GM12878 (cell line): ENCODE results near the gene USP17L5. TPM values are rescaled to one million over a fixed set of nuclear protein-coding genes. Genes with fewer than 3 reads are reported as not detected.
"Not testable (repeated sequence)": the region's sequence is repeated elsewhere in the genome, so short reads cannot be mapped to it uniquely, and the experiment has no call there.

Experiments
- ATAC-seq: fragments of 200-7000 bp; cut with Tn5 transposase; 3 replicates; pipeline ENCODE4 v1.9.1; 2020; ENCODE audit warnings: mild to moderate bottlenecking, moderate library complexity
- Bru-seq: library from RNA; stranded (reverse); fragments of 400-500 nt; gene quantifications from one replicate; lab custom pipeline; 2021; lab: Mats Ljungman, UMichigan
- BruChase-seq, 2 experiments: library from RNA; stranded (reverse); fragments of 400-500 nt; gene quantifications; one replicate each; lab custom pipeline; 2021; lab: Mats Ljungman, UMichigan
- BruUV-seq: library from RNA; stranded (reverse); fragments of 400-500 nt; replicated peaks from 2 replicates; lab custom pipeline; 2021; lab: Mats Ljungman, UMichigan
- CTCF ChIA-PET: fragments of 300-600 bp; sonication (Branson Sonifier 250); formaldehyde crosslinking; extraction: SDS; loops from one replicate; lab custom pipeline; 2021; ENCODE audit warnings: inconsistent platforms; lab: Yijun Ruan, JAX
- POLR2A ChIA-PET: fragments of 350-600 bp; formaldehyde crosslinking; extraction: SDS; loops from one replicate; lab custom pipeline; 2021; ENCODE audit warnings: inconsistent platforms; lab: Charles Lee
- RAD21 ChIA-PET: fragments of 300-600 bp; sonication (Branson Sonifier 250); formaldehyde crosslinking; loops from one replicate; lab custom pipeline; 2023; ENCODE audit warnings: antibody characterized with exemption; ENCODE audit not compliant: unreplicated experiment; lab: Charles Lee
- SMC1A ChIA-PET: fragments of 300-600 bp; sonication (Branson Sonifier 250); formaldehyde crosslinking; loops from one replicate; lab custom pipeline; 2023; ENCODE audit not compliant: unreplicated experiment, uncharacterized antibody; lab: Charles Lee
- DNase-seq: peaks from one replicate; pipeline ENCODE4 v3.0.0-alpha.2; 2011; ENCODE audit warnings: low read depth, low spot score
- FAIRE-seq: peaks from 3 replicates; lab custom pipeline; 2011; peaks lifted over from hg19 to GRCh38; lab: Jason Lieb, UNC
- H2AFZ ChIP-seq: 2 replicates; pipeline ENCODE4 v1.6.0; 2011; ENCODE audit warnings: low read depth, low read length, control low read depth; ENCODE audit not compliant: control insufficient read depth
- H3K27ac ChIP-seq: 2 replicates; pipeline ENCODE4 v1.5.1; 2011; ENCODE audit warnings: control low read depth; ENCODE audit not compliant: control insufficient read depth, insufficient read depth
- H3K27me3 ChIP-seq, 2 experiments: replicated peaks in 1 of 2; 2 replicates each; pipeline versions ENCODE4 v1.6.0 to v1.6.1; 2011; ENCODE audit warnings: low read length in 1 of 2; ENCODE audit not compliant: control insufficient read depth in 2 of 2, insufficient read depth in 2 of 2
- H3K36me3 ChIP-seq, 2 experiments: 2 replicates each; pipeline ENCODE4 v1.5.1; 2011; ENCODE audit warnings: low read length in 1 of 2; ENCODE audit not compliant: control insufficient read depth in 2 of 2, insufficient read depth in 2 of 2
- H3K4me1 ChIP-seq: 2 replicates; pipeline ENCODE4 v1.6.1; 2011; ENCODE audit warnings: mild to moderate bottlenecking, low read length, moderate library complexity, mixed read lengths; ENCODE audit not compliant: control insufficient read depth, insufficient read depth
- H3K4me2 ChIP-seq: 2 replicates; pipeline ENCODE4 v1.6.0; 2011; ENCODE audit warnings: control low read depth; ENCODE audit not compliant: control insufficient read depth, insufficient read depth
- H3K4me3 ChIP-seq: fragments of 200-600 bp; sonication (generic); 2 replicates; pipeline ENCODE4 v1.5.1; 2016
- H3K79me2 ChIP-seq: 2 replicates; pipeline ENCODE4 v1.6.0; 2011; ENCODE audit warnings: low read length; ENCODE audit not compliant: control insufficient read depth, insufficient read depth
- H3K9ac ChIP-seq: 2 replicates; pipeline ENCODE4 v1.8.0; 2011; ENCODE audit warnings: low read length, control low read depth, mixed read lengths; ENCODE audit not compliant: control insufficient read depth, insufficient read depth
- H3K9me3 ChIP-seq: replicated peaks from 3 replicates; pipeline ENCODE4 v1.5.1; 2011; ENCODE audit warnings: mild to moderate bottlenecking, low read length; ENCODE audit not compliant: control insufficient read depth, insufficient read depth
- H4K20me1 ChIP-seq: 2 replicates; pipeline ENCODE4 v1.6.0; 2011; ENCODE audit not compliant: control insufficient read depth, insufficient read depth
- WGBS: methylation state at CpG from one replicate; pipeline ENCODE4 v1.1.6; 2016; ENCODE audit warnings: low lambda C conversion rate; ENCODE audit not compliant: insufficient replicate concordance, insufficient coverage; ENCODE audit errors: missing lambda C conversion rate; 5-methylcytosine and 5-hydroxymethylcytosine counted together
- in situ Hi-C: fragments of 300-500 bp; cut with MboI; formaldehyde crosslinking; loops from 9 replicates; pipeline ENCODE4 v1.14.3; 2018; ENCODE audit warnings: mixed read lengths
- intact Hi-C: fragments of 100-400 bp; cut with micrococcal nuclease; formaldehyde crosslinking; loops from one replicate; pipeline ENCODE4 v1.14.2; 2022; ENCODE audit not compliant: unreplicated experiment
- long read RNA-seq, 2 experiments: library from polyadenylated mRNA; unstranded; transcript quantifications; one replicate each; pipeline ENCODE4 v2.0.0, GENCODE V29; 2019 to 2020
- polyA minus RNA-seq, 3 experiments: library from RNA; depleted of rRNA, polyadenylated mRNA; stranded (reverse); fragments of >200 nt; gene quantifications; 2 replicates each; pipeline ENCODE4 v1.2.3, GENCODE V29; 2011
- polyA plus RNA-seq, 11 experiments: library from polyadenylated mRNA; depleted of rRNA in 4 of 11; unstranded in 6 of 11; stranded (reverse) in 5 of 11; fragments of >200 nt; fragmentation: Nextera tagmentation in 4 of 11; fragmentation: Illumina TruSeq in 1 of 11; extraction: Ambion mirVana in 4 of 11; extraction: Trizol in 1 of 11; gene quantifications; 1 replicate in 1 of 11; 2 replicates in 10 of 11; pipeline versions ENCODE4 v1.2.1 to v1.2.3, GENCODE V29; 2011 to 2016; ENCODE audit warnings: inconsistent platforms in 2 of 11, missing spikeins in 2 of 11, low read depth in 1 of 11
- total RNA-seq, 4 experiments: library from RNA; depleted of rRNA in 3 of 4; stranded (reverse); fragments of >200 nt in 3 of 4; fragmentation: Illumina TruSeq in 1 of 4; extraction: Trizol in 1 of 4; gene quantifications; 2 replicates each; pipeline versions ENCODE4 v1.2.1 to v1.2.3, GENCODE V29; 2013 to 2021

USP17L5 gene
- total RNA-seq (2013; cell fraction: nucleolus; rRNA removed) = not detected in 2 replicates
- total RNA-seq (2014; rRNA removed) = not detected in 2 replicates
- total RNA-seq (2014; rRNA removed; fragmentation: Illumina TruSeq; extraction: Trizol) = not detected in 2 replicates
- total RNA-seq (2021) = not detected in 2 replicates
- not detected for polyA plus RNA-seq (2011; ENCODE audit: low read depth)
- not detected in 2 replicates for polyA plus RNA-seq (2011; rRNA removed)
- polyA plus RNA-seq (2011; cell fraction: cytosol; rRNA removed) = not detected in 2 replicates
- not detected in 2 replicates for polyA plus RNA-seq (2011; cell fraction: nucleus; rRNA removed)
- not detected in 2 replicates for polyA plus RNA-seq (2012)
- not detected in 2 replicates for polyA plus RNA-seq (2014; fragmentation: Illumina TruSeq; extraction: Trizol)
- not detected for polyA plus RNA-seq (2014; fragmentation: Nextera tagmentation; extraction: Ambion mirVana)
- polyA plus RNA-seq (2014; rRNA removed) = not detected in 2 replicates
- not detected for polyA plus RNA-seq (2016; fragmentation: Nextera tagmentation; extraction: Ambion mirVana)
- polyA minus RNA-seq (2011; rRNA and poly(A)+ RNA removed) = not detected in 2 replicates
- polyA minus RNA-seq (2011; cell fraction: cytosol; rRNA and poly(A)+ RNA removed) = not detected in 2 replicates
- not detected in 2 replicates for polyA minus RNA-seq (2011; cell fraction: nucleus; rRNA and poly(A)+ RNA removed)
- Bru-seq, nascent RNA = not detected
- BruChase-seq, experiment 1, labeled RNA remaining after a 6-hour chase = not detected
- BruChase-seq, experiment 2, labeled RNA remaining after a 2-hour chase = not detected
- long read RNA-seq, experiment 1 = 0 reads
- long read RNA-seq, experiment 2 = 0 reads

- POLR2A ChIA-PET, CTCF ChIA-PET, FAIRE-seq: not testable (repeated sequence)
Measured at GRCh38 chr4:9339103-9339502, at the start of gene USP17L5. USP17L5 (plus strand) TSS chr4:9339403; CDS start chr4:9339403, 0 bp downstream.

GRCh38 chr4:9324191-9324590 lies 15.0 kb upstream of the USP17L5 start:
- H3K4me2 ChIP-seq, H3K4me3 ChIP-seq, H3K79me2 ChIP-seq, intact Hi-C loops, ATAC-seq, H2AFZ ChIP-seq, H3K27ac ChIP-seq, POLR2A ChIA-PET, SMC1A ChIA-PET, H3K27me3 ChIP-seq, DNase-seq, FAIRE-seq, H3K4me1 ChIP-seq, RAD21 ChIA-PET, H4K20me1 ChIP-seq, H3K9ac ChIP-seq, H3K9me3 ChIP-seq, in situ Hi-C loops, H3K36me3 ChIP-seq, BruUV-seq, CTCF ChIA-PET: not testable (repeated sequence)
- WGBS = 26% methylated on average over 4 of the region's 13 CpGs

More at GRCh38 chr4:9339103-9339502, at the start of gene USP17L5:
- RAD21 ChIA-PET, H3K9me3 ChIP-seq, DNase-seq, SMC1A ChIA-PET, H4K20me1 ChIP-seq, ATAC-seq, H3K36me3 ChIP-seq, H3K79me2 ChIP-seq, H3K27ac ChIP-seq, H3K4me1 ChIP-seq, H2AFZ ChIP-seq, H3K9ac ChIP-seq, H3K4me2 ChIP-seq, intact Hi-C loops, H3K27me3 ChIP-seq, BruUV-seq, H3K4me3 ChIP-seq, in situ Hi-C loops: not testable (repeated sequence)
- no CpG with 5 or more reads among the region's 15 CpGs for WGBS

GRCh38 chr4:9324865-9325264 lies 14.3 kb upstream of the USP17L5 start, which contains the start of gene USP17L24:
USP17L24 (plus strand) TSS chr4:9325165; CDS start chr4:9325165, 0 bp downstream.
- not testable (repeated sequence) for BruUV-seq

More at GRCh38 chr4:9324865-9325264, 14.3 kb upstream of the USP17L5 start, which contains the start of gene USP17L24:
- DNase-seq, H3K4me3 ChIP-seq, CTCF ChIA-PET, SMC1A ChIA-PET, ATAC-seq, intact Hi-C loops, H3K4me1 ChIP-seq, H2AFZ ChIP-seq, H3K27ac ChIP-seq, H3K36me3 ChIP-seq, in situ Hi-C loops, H3K79me2 ChIP-seq, H3K4me2 ChIP-seq, FAIRE-seq, RAD21 ChIA-PET, H3K9ac ChIP-seq, H3K27me3 ChIP-seq, POLR2A ChIA-PET, H3K9me3 ChIP-seq, H4K20me1 ChIP-seq: not testable (repeated sequence)
- WGBS = no CpG with 5 or more reads among the region's 15 CpGs
